CD4-positive, alpha-beta T cell (primary cell): ENCODE measurements around the gene PTGFRN. TPM values are rescaled to one million over a fixed set of nuclear protein-coding genes. Genes with fewer than 3 reads are reported as not detected.

ENCODE experiments used
- ATAC-seq: fragments of 200-7000 bp; cut with Tn5 transposase; one replicate; pipeline ENCODE4 v1.10.0; 2022; ENCODE audit warnings: mild to moderate bottlenecking; ENCODE audit not compliant: poor library complexity
- CTCF ChIA-PET: fragments of 350-600 bp; sonication (Branson Sonifier 250); formaldehyde crosslinking; loops from one replicate; lab custom pipeline; 2021; ENCODE audit warnings: antibody characterized with exemption, inconsistent platforms; lab: Charles Lee
- POLR2A ChIA-PET: fragments of 350-600 bp; sonication (Branson Sonifier 250); formaldehyde crosslinking; loops from one replicate; lab custom pipeline; 2021; ENCODE audit warnings: antibody characterized with exemption, inconsistent platforms; lab: Charles Lee
- DNase-seq, 14 experiments: peaks; one replicate each; pipeline ENCODE4 v3.0.0-alpha.2; 2013 to 2020; ENCODE audit warnings: mixed read lengths in 2 of 14
- H3K27ac ChIP-seq, 2 donors: one replicate each; pipeline versions ENCODE4 v1.5.1 to v1.7.0; 2013; ENCODE audit warnings: low read length in 2 of 2, low read depth in 1 of 2, mild to moderate bottlenecking in 1 of 2
- H3K27me3 ChIP-seq, 2 experiments: 1 replicate in 1 of 2; 2 replicates in 1 of 2; pipeline versions ENCODE4 v1.6.1 to v1.7.0; 2013; ENCODE audit warnings: low read length in 2 of 2, control low read depth in 1 of 2, mild to moderate bottlenecking in 1 of 2, moderate library complexity in 1 of 2; ENCODE audit not compliant: insufficient read depth in 2 of 2, control insufficient read depth in 1 of 2
- H3K36me3 ChIP-seq: one replicate; pipeline ENCODE4 v1.6.1; 2013; ENCODE audit warnings: low read length, control low read depth; ENCODE audit not compliant: insufficient read depth
- H3K4me1 ChIP-seq: one replicate; pipeline ENCODE4 v1.6.1; 2013; ENCODE audit warnings: low read length, control low read depth; ENCODE audit not compliant: insufficient read depth
- H3K4me3 ChIP-seq: one replicate; pipeline ENCODE4 v1.5.1; 2013; ENCODE audit warnings: mild to moderate bottlenecking, low read length, moderate library complexity
- H3K9me3 ChIP-seq, 2 experiments: 1 replicate in 1 of 2; 2 replicates in 1 of 2; pipeline versions ENCODE4 v1.6.1 to v1.7.0; 2013; ENCODE audit warnings: low read length in 2 of 2, mild to moderate bottlenecking in 2 of 2, control low read depth in 1 of 2, moderate library complexity in 1 of 2; ENCODE audit not compliant: control insufficient read depth in 1 of 2, insufficient read depth in 1 of 2
- H3K27ac Mint-ChIP-seq: one replicate; pipeline ENCODE4 v1.8.0; 2020; ENCODE audit warnings: mixed read lengths
- H3K27me3 Mint-ChIP-seq: one replicate; pipeline ENCODE4 v1.8.0; 2021; ENCODE audit warnings: mixed read lengths
- H3K36me3 Mint-ChIP-seq: one replicate; pipeline ENCODE4 v1.8.0; 2021; ENCODE audit warnings: low read depth, mixed read lengths
- H3K4me1 Mint-ChIP-seq: one replicate; pipeline ENCODE4 v1.8.0; 2021; ENCODE audit warnings: low read depth, mixed read lengths
- H3K4me3 Mint-ChIP-seq: one replicate; pipeline ENCODE4 v1.8.0; 2020; ENCODE audit warnings: mild to moderate bottlenecking, mixed read lengths
- H3K9me3 Mint-ChIP-seq: one replicate; pipeline ENCODE4 v1.8.0; 2020; ENCODE audit warnings: mixed read lengths
- CTCF ChIP-seq: fragments of 200-600 bp; IDR thresholded peaks from one replicate; pipeline ENCODE4 v1.8.0; 2022; ENCODE audit warnings: antibody characterized with exemption, mild to moderate bottlenecking
- intact Hi-C, 2 experiments: fragments of 100-400 bp; cut with DNase I in 1 of 2; cut with micrococcal nuclease in 1 of 2; formaldehyde crosslinking; loops; one replicate each; pipeline versions ENCODE4 v1.15.1 to v1.9.0; 2023 to 2025; cut with DNase I, micrococcal nuclease
- total RNA-seq, 174 experiments: library from RNA in 2 of 174; stranded (reverse) in 2 of 174; gene quantifications; one replicate each; pipeline ENCODE4 v1.2.3 and lab custom pipeline; 2021 to 2026

The PTGFRN gene
- total RNA-seq, 2 experiments from 2014 or later = 0.38 to 0.45 TPM

DNA sequence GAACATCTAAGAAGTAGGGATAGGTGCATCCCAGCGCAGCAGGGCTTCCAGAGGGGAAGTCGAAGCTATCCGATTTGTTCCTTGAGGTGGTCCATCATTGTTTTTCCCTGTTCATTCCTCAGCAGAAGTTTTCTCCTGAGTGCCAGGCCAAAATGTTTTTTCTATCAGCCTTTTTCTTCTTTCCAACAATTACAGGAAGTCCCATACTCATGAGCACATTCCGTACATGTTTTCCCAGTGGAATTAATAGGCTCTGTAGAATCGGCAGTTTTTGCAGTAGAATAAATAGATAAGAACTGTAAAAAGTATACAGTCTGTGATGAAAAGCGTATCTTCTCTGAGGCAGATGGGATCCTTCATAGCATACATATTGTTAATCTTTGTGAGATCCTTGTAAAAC is 116.6 kb downstream of the PTGFRN start:
- POLR2A ChIA-PET = interaction anchor here (1.3 kb wide), 1 partner anchor 39 kb away, joined by 3 read pairs; no protein-coding TSS in a partner anchor
- Histone ChIP-seq H3K27me3 (no peaks in the 10 kb centered on the region), H3K4me1 (peaks cover 2% of the 10 kb centered on the region), H3K27ac (no peak overlapping the region), H3K9me3 (no peaks in the 10 kb centered on the region), H3K36me3 (peaks cover 4% of the 10 kb centered on the region), H3K4me3 (no peak overlapping the region)
- H3K27ac Mint-ChIP-seq = no peak overlapping the region
- no peak for TF ChIP-seq CTCF
- ATAC-seq (no peak), DNase-seq (no peak)
- intact Hi-C loops = no loop called here
- no peaks in the 10 kb centered on the region for H3K9me3 Mint-ChIP-seq
- H3K4me1 Mint-ChIP-seq = no peaks in the 10 kb centered on the region
- no peaks in the 10 kb centered on the region for H3K36me3 Mint-ChIP-seq
- CTCF ChIA-PET = no interaction called here
- no peaks in the 10 kb centered on the region for H3K27me3 Mint-ChIP-seq
- H3K4me3 Mint-ChIP-seq = no peak overlapping the region

- H3K4me3 Mint-ChIP-seq = no peak overlapping the region
- Histone ChIP-seq H3K9me3 (no peaks in the 10 kb centered on the region), H3K4me1 (peaks cover 7% of the 10 kb centered on the region), H3K4me3 (no peak overlapping the region), H3K27me3 (no peaks in the 10 kb centered on the region), H3K27ac (no peak overlapping the region), H3K36me3 (peaks cover 10% of the 10 kb centered on the region)
- H3K27me3 Mint-ChIP-seq = no peaks in the 10 kb centered on the region
- intact Hi-C loops = no loop called here
- CTCF ChIA-PET = no interaction called here
- no peaks in the 10 kb centered on the region for H3K9me3 Mint-ChIP-seq
- POLR2A ChIA-PET = no interaction called here
- ATAC-seq (no peak), DNase-seq (no peak)
- no peak overlapping the region for H3K27ac Mint-ChIP-seq
- H3K36me3 Mint-ChIP-seq = no peaks in the 10 kb centered on the region
- H3K4me1 Mint-ChIP-seq = peaks cover 18% of the 10 kb centered on the region
- TF ChIP-seq CTCF = no peak
Measured at GRCh38 chr1:117029685-117030084, 120.0 kb downstream of the PTGFRN start.

DNA sequence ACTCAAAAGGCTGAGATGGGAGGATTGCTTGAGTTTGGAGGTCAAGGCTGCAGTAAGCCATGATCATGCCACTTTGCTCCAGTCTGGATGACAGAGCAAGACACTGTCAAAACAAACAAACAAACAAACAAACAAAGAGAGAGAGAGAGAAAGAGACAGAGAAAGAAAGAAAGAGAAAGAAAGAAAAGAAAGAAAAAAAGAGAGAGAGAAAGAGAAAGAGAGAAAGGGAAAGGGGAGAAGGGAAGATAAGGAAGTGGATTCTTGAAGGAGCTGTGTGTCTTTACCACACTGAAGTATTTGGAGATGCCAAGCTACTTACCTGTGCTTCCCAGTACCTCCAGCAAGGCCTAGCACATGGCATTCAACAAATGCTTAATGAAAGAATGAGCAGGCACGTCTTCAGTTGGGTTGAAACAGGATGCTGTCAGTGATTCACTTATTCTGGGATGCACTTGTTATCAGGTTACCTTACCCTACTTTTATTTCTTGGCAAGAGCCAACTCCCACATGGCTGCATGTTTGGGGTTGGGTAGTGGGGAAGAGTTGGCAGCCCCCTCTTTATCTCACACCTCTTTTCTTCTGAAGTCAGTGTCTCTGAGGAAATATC is 120.7 kb downstream of the PTGFRN start:
- H3K27me3 ChIP-seq = no peaks in the 10 kb centered on the region
- intact Hi-C loops = no loop called here
- H3K4me3 Mint-ChIP-seq = no peak overlapping the region
- ChIA-PET POLR2A (no interaction called here), CTCF (no interaction called here)
- H3K9me3 Mint-ChIP-seq = no peaks in the 10 kb centered on the region
- H3K27ac ChIP-seq = no peak overlapping the region
- H3K27me3 Mint-ChIP-seq = no peaks in the 10 kb centered on the region
- H3K36me3 Mint-ChIP-seq = no peaks in the 10 kb centered on the region
- no peaks in the 10 kb centered on the region for H3K9me3 ChIP-seq
- no peak for TF ChIP-seq CTCF
- ATAC-seq (no peak), DNase-seq (no peak)
- H3K27ac Mint-ChIP-seq = no peak overlapping the region
- H3K36me3 ChIP-seq = peaks cover 10% of the 10 kb centered on the region
- peaks cover 18% of the 10 kb centered on the region for H3K4me1 Mint-ChIP-seq
- peaks cover 7% of the 10 kb centered on the region for H3K4me1 ChIP-seq
- H3K4me3 ChIP-seq = no peak overlapping the region
